ENCODE results near the gene DEFB113.

- TF ChIP-seq POLR2A (IDR thresholded peaks at IDR 0.05) (no peak), CTCF (IDR thresholded peaks at IDR 0.05) (no peak)
Measured at GRCh38 chr6:49933526-49933925, 35.9 kb downstream of the DEFB113 start.

Measured in esophagus squamous epithelium (tissue), 4 donors.